H9 (cell line): Measurements from ENCODE around the gene KRTAP10-9. TPM values are rescaled to one million over a fixed set of nuclear protein-coding genes. Genes with fewer than 3 reads are reported as not detected.

Source experiments
- DNase-seq: peaks from one replicate; pipeline ENCODE4 v3.0.0-alpha.2; 2017
- H2AFZ ChIP-seq: one replicate; pipeline ENCODE4 v1.6.1; 2013; ENCODE audit warnings: mild to moderate bottlenecking, low read length, control low read depth, moderate library complexity
- H2AK5ac ChIP-seq: 2 replicates; pipeline ENCODE4 v1.6.1; 2013; ENCODE audit warnings: low read length, control low read depth, mixed read lengths; ENCODE audit not compliant: insufficient read length
- H2BK120ac ChIP-seq: one replicate; pipeline ENCODE4 v1.6.1; 2013; ENCODE audit warnings: low read depth, mild to moderate bottlenecking, low read length, control low read depth, inconsistent platforms; ENCODE audit not compliant: poor library complexity, severe bottlenecking
- H2BK12ac ChIP-seq: 2 replicates; pipeline ENCODE4 v1.6.1; 2013; ENCODE audit warnings: low read length, control low read depth, mixed read lengths, low read depth; ENCODE audit not compliant: insufficient read length
- H2BK15ac ChIP-seq: 2 replicates; pipeline ENCODE4 v1.6.1; 2013; ENCODE audit warnings: low read depth, low read length, control low read depth
- H2BK20ac ChIP-seq: one replicate; pipeline ENCODE4 v1.6.1; 2013; ENCODE audit warnings: low read depth, mild to moderate bottlenecking, low read length, control low read depth, inconsistent platforms; ENCODE audit not compliant: poor library complexity, severe bottlenecking
- H2BK5ac ChIP-seq: 2 replicates; pipeline ENCODE4 v1.6.1; 2013; ENCODE audit warnings: low read length, control low read depth, mixed read lengths; ENCODE audit not compliant: insufficient read length
- H3K14ac ChIP-seq: 2 replicates; pipeline ENCODE4 v1.6.1; 2013; ENCODE audit warnings: low read length, control low read depth; ENCODE audit not compliant: insufficient read depth
- H3K18ac ChIP-seq: 2 replicates; pipeline ENCODE4 v1.6.1; 2013; ENCODE audit warnings: low read depth, mild to moderate bottlenecking, mixed read lengths, low read length, control low read depth; ENCODE audit not compliant: insufficient read length
- H3K23ac ChIP-seq: 2 replicates; pipeline ENCODE4 v1.6.1; 2013; ENCODE audit warnings: low read length, control low read depth, mixed read lengths, low read depth; ENCODE audit not compliant: insufficient read length
- H3K23me2 ChIP-seq: 2 replicates; pipeline ENCODE4 v1.6.1; 2013; ENCODE audit warnings: low read depth, mild to moderate bottlenecking, mixed read lengths, low read length, control low read depth; ENCODE audit not compliant: insufficient read length, poor library complexity, severe bottlenecking
- H3K27ac ChIP-seq: 2 replicates; pipeline ENCODE4 v1.5.1; 2013; ENCODE audit warnings: low read length, control low read depth, mixed read lengths, low read depth; ENCODE audit not compliant: insufficient read length
- H3K27me3 ChIP-seq: 2 replicates; pipeline ENCODE4 v1.6.1; 2013; ENCODE audit warnings: low read length, control low read depth, inconsistent platforms; ENCODE audit not compliant: insufficient read depth
- H3K4ac ChIP-seq: 2 replicates; pipeline ENCODE4 v1.6.1; 2013; ENCODE audit warnings: low read depth, mild to moderate bottlenecking, control low read depth, inconsistent platforms, low read length, moderate library complexity
- H3K4me1 ChIP-seq: 2 replicates; pipeline ENCODE4 v1.6.1; 2013; ENCODE audit warnings: low read length, control low read depth, inconsistent platforms; ENCODE audit not compliant: insufficient read depth
- H3K4me2 ChIP-seq: 2 replicates; pipeline ENCODE4 v1.6.1; 2013; ENCODE audit warnings: low read length, control low read depth, mixed read lengths; ENCODE audit not compliant: insufficient read length, insufficient read depth
- H3K56ac ChIP-seq: 2 replicates; pipeline ENCODE4 v1.6.1; 2013; ENCODE audit warnings: low read depth, mild to moderate bottlenecking, mixed read lengths, low read length, control low read depth; ENCODE audit not compliant: insufficient read length
- H3K79me1 ChIP-seq: 2 replicates; pipeline ENCODE4 v1.6.1; 2013; ENCODE audit warnings: low read depth, mild to moderate bottlenecking, moderate library complexity, low read length, control low read depth, inconsistent platforms; ENCODE audit not compliant: insufficient read depth, poor library complexity, severe bottlenecking
- H3K79me2 ChIP-seq: 2 replicates; pipeline ENCODE4 v1.6.1; 2013; ENCODE audit warnings: low read length, control low read depth, inconsistent platforms; ENCODE audit not compliant: insufficient read depth
- H3K9ac ChIP-seq: 2 replicates; pipeline ENCODE4 v1.6.1; 2013; ENCODE audit warnings: low read length, control low read depth, mixed read lengths; ENCODE audit not compliant: insufficient read length; ENCODE audit errors: extremely low read depth
- H3K9me3 ChIP-seq: one replicate; pipeline ENCODE4 v1.6.1; 2013; ENCODE audit warnings: low read depth, low read length, inconsistent platforms; ENCODE audit not compliant: control insufficient read depth
- H3T11ph ChIP-seq: one replicate; pipeline ENCODE4 v1.6.1; 2013; ENCODE audit warnings: mild to moderate bottlenecking, low read length, control low read depth, inconsistent platforms
- H4K20me1 ChIP-seq: one replicate; pipeline ENCODE4 v1.6.1; 2013; ENCODE audit not compliant: control insufficient read depth, insufficient read length, insufficient read depth
- H4K5ac ChIP-seq: 2 replicates; pipeline ENCODE4 v1.6.1; 2013; ENCODE audit warnings: low read depth, mild to moderate bottlenecking, mixed read lengths, low read length, control low read depth; ENCODE audit not compliant: insufficient read length
- H4K8ac ChIP-seq: replicated peaks from 2 replicates; pipeline ENCODE4 v1.6.1; 2013; ENCODE audit warnings: low read length, control low read depth, mixed read lengths, low read depth; ENCODE audit not compliant: insufficient read length
- H4K91ac ChIP-seq: 2 replicates; pipeline ENCODE4 v1.6.1; 2013; ENCODE audit warnings: low read depth, mild to moderate bottlenecking, moderate library complexity, mixed read lengths, low read length, control low read depth; ENCODE audit not compliant: insufficient read length
- H3K27ac Mint-ChIP-seq, 3 experiments: 2 replicates in 2 of 3; 3 replicates in 1 of 3; pipeline ENCODE4 v1.8.0; 2020 to 2021; ENCODE audit warnings: mixed read lengths in 3 of 3, mild to moderate bottlenecking in 1 of 3, moderate library complexity in 1 of 3
- H3K27me3 Mint-ChIP-seq: 2 replicates; pipeline ENCODE4 v1.8.0; 2021; ENCODE audit warnings: low read depth, mild to moderate bottlenecking, moderate library complexity, mixed read lengths
- H3K36me3 Mint-ChIP-seq, 3 experiments: 2 replicates in 2 of 3; 3 replicates in 1 of 3; pipeline ENCODE4 v1.8.0; 2020 to 2021; ENCODE audit warnings: low read depth in 3 of 3, mixed read lengths in 3 of 3; ENCODE audit not compliant: insufficient read depth in 1 of 3
- H3K4me1 Mint-ChIP-seq, 2 experiments: 2 replicates each; pipeline ENCODE4 v1.8.0; 2020; ENCODE audit warnings: mixed read lengths in 2 of 2
- H3K4me3 Mint-ChIP-seq, 2 experiments: 2 replicates in 1 of 2; 3 replicates in 1 of 2; pipeline ENCODE4 v1.8.0; 2020 to 2021; ENCODE audit warnings: mild to moderate bottlenecking in 2 of 2, mixed read lengths in 2 of 2, moderate library complexity in 1 of 2
- H3K9me3 Mint-ChIP-seq, 2 experiments: 2 replicates in 1 of 2; 3 replicates in 1 of 2; pipeline ENCODE4 v1.8.0; 2020; ENCODE audit warnings: mild to moderate bottlenecking in 2 of 2, mixed read lengths in 2 of 2, moderate library complexity in 1 of 2
- whole genome bisulfite sequencing: extraction: QIAGEN DNeasy Blood & Tissue Kit; methylation state at CpG from one replicate; pipeline ENCODE4 v1.1.7; 2013; ENCODE audit warnings: missing lambda C conversion rate, low lambda C conversion rate, mixed read lengths; ENCODE audit not compliant: insufficient read length; ENCODE audit errors: extremely low coverage; 5-methylcytosine and 5-hydroxymethylcytosine counted together
- total RNA-seq: library from RNA; stranded (reverse); gene quantifications from 2 replicates; pipeline ENCODE4 v1.2.1, GENCODE V29; 2021
- TF ChIP-seq, protein P1 (sequence below): fragments of 200-600 bp; sonication (generic); conservative IDR thresholded peaks from 3 replicates; pipeline ENCODE4 v1.8.0; 2021; ENCODE audit warnings: antibody characterized with exemption, mild to moderate bottlenecking

The KRTAP10-9 gene
- total RNA-seq, 1 experiment from 2014 or later, result not detected

DNA sequence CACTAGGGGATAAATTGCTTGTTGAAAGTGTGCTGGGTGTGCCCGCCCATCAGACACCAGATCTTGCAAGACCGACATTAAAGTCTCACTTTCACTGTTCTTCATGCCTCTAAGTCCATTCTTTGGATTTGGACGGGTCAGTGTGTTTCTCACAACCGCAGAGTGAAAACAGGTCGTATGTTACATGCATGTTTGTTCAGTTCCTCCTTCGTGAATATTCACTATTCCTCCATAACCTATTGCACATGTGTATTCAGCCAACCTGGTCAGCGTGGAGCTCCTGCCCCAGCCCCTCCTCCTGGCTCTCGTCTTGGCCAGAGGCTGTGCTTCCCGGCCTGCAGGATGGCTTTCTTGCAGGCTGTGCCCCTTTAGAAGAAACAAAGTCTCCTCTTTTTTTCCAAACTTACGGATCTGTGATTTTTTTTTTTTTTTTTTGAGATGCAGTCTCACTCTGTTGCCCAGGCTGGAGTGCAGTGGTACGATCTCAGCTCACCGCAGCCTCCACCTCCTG is 32.4 kb upstream of the KRTAP10-9 start:
- H3K27ac ChIP-seq, result no peak overlapping the region
- H4K20me1 ChIP-seq, result no peaks in the 10 kb centered on the region
- TF ChIP-seq, protein P1, sequence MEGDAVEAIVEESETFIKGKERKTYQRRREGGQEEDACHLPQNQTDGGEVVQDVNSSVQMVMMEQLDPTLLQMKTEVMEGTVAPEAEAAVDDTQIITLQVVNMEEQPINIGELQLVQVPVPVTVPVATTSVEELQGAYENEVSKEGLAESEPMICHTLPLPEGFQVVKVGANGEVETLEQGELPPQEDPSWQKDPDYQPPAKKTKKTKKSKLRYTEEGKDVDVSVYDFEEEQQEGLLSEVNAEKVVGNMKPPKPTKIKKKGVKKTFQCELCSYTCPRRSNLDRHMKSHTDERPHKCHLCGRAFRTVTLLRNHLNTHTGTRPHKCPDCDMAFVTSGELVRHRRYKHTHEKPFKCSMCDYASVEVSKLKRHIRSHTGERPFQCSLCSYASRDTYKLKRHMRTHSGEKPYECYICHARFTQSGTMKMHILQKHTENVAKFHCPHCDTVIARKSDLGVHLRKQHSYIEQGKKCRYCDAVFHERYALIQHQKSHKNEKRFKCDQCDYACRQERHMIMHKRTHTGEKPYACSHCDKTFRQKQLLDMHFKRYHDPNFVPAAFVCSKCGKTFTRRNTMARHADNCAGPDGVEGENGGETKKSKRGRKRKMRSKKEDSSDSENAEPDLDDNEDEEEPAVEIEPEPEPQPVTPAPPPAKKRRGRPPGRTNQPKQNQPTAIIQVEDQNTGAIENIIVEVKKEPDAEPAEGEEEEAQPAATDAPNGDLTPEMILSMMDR, result no peak
- Mint-ChIP-seq H3K36me3 (0 out of 7 replicates have a peak, but pooled peaks cover 0 to 4% (median 0%) of the 10 kb centered on the region in 3 experiments), H3K4me3 (no peak overlapping the region), H3K9me3 (no peaks in the 10 kb centered on the region; a peak in 2 of 5 replicates), H3K4me1 (peaks cover 48 to 49% of the 10 kb centered on the region in 2 experiments), H3K27me3 (no peaks in the 10 kb centered on the region; the same call in none of the 2 replicates), H3K27ac (peak overlapping the region in 1 of 3 experiments; percentile 60; a peak in 1 of 7 replicates)
- H3K79me2 ChIP-seq, result no peaks in the 10 kb centered on the region
- no peak overlapping the region for H3K56ac ChIP-seq
- H3K14ac ChIP-seq, result no peak overlapping the region
- H3K4me2 ChIP-seq, result no peak overlapping the region
- H2AK5ac ChIP-seq, result no peak overlapping the region
- H3T11ph ChIP-seq, result no peak overlapping the region
- no peak overlapping the region for H2BK15ac ChIP-seq
- no CpG with 5 or more reads among the region's 12 CpGs for WGBS
- no peak overlapping the region for H2BK20ac ChIP-seq
- no peaks in the 10 kb centered on the region for H3K79me1 ChIP-seq
- no peak overlapping the region for H4K5ac ChIP-seq
- H2BK5ac ChIP-seq, result no peak overlapping the region
- H4K8ac ChIP-seq, result no peak overlapping the region
- no peak overlapping the region for H2BK120ac ChIP-seq
- no peaks in the 10 kb centered on the region; the same call in 1 of the 2 replicates for H3K4me1 ChIP-seq
- no peak overlapping the region for H4K91ac ChIP-seq
- no peaks in the 10 kb centered on the region for H3K9me3 ChIP-seq
- H3K23ac ChIP-seq, result no peak overlapping the region
- H3K4ac ChIP-seq, result no peak overlapping the region
- H2AFZ ChIP-seq, result no peak overlapping the region
- H3K18ac ChIP-seq, result no peak overlapping the region
- no peaks in the 10 kb centered on the region for H3K27me3 ChIP-seq
- H2BK12ac ChIP-seq, result no peak overlapping the region
- peak; percentile 24 for DNase-seq
- no peaks in the 10 kb centered on the region for H3K23me2 ChIP-seq
- no peak overlapping the region for H3K9ac ChIP-seq
